Gastrocnemius medialis (tissue), 4 donors: ENCODE results near the gene APOL2.

ENCODE experiments used
- POLR2A ChIP-seq, 2 donors: fragments of 450-650 bp; IDR thresholded peaks; one replicate each; pipeline ENCODE4 v1.6.1; 2017; ENCODE audit warnings: antibody characterized with exemption in 2 of 2, mild to moderate bottlenecking in 2 of 2, moderate library complexity in 2 of 2
- TF ChIP-seq, protein P1 (sequence below), 5 experiments: fragments of 450-650 bp in 3 of 5; fragments of 200-600 bp in 2 of 5; sonication (generic) in 2 of 5; IDR thresholded peaks in 4 of 5; conservative IDR thresholded peaks in 1 of 5; 1 replicate in 4 of 5; 2 replicates in 1 of 5; pipeline ENCODE4 v1.5.1; 2016 to 2019; ENCODE audit warnings: antibody characterized with exemption in 5 of 5, mild to moderate bottlenecking in 3 of 5, moderate library complexity in 3 of 5

DNA sequence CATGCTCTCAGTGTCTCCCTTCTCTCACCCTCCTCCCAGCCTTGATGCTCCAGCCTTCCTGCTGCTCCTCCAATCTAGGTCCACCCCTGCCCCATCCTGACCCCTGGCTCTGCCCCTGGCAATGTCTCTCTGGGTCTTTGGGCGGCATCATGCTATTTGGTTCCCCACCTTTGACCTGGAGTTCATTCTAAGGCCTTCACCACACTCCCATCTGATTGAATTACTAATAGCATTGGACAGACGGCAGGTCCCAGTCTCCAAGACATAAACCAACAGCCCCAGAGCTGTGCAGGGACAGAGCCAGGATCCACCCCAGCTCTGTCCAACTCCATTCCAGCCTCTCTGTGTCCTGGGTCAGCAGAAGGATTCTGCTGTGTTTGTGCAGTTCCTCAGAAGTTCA is 44.9 kb downstream of the APOL2 start:
- TF ChIP-seq, protein P1, sequence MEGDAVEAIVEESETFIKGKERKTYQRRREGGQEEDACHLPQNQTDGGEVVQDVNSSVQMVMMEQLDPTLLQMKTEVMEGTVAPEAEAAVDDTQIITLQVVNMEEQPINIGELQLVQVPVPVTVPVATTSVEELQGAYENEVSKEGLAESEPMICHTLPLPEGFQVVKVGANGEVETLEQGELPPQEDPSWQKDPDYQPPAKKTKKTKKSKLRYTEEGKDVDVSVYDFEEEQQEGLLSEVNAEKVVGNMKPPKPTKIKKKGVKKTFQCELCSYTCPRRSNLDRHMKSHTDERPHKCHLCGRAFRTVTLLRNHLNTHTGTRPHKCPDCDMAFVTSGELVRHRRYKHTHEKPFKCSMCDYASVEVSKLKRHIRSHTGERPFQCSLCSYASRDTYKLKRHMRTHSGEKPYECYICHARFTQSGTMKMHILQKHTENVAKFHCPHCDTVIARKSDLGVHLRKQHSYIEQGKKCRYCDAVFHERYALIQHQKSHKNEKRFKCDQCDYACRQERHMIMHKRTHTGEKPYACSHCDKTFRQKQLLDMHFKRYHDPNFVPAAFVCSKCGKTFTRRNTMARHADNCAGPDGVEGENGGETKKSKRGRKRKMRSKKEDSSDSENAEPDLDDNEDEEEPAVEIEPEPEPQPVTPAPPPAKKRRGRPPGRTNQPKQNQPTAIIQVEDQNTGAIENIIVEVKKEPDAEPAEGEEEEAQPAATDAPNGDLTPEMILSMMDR (IDR thresholded peaks at IDR 0.05 in 4 of 5, conservative IDR thresholded peaks at IDR 0.05 in 1 of 5) = no peak
- TF ChIP-seq POLR2A (IDR thresholded peaks at IDR 0.05) = no peak
